Caco-2 (cell line): ENCODE measurements around the gene COL4A3. TPM values are rescaled to one million over a fixed set of nuclear protein-coding genes. Genes with fewer than 3 reads are reported as not detected.

ENCODE experiments used
- BruUV-seq: library from RNA; stranded (reverse); fragments of 400-500 nt; replicated peaks from 2 replicates; lab custom pipeline; 2021; lab: Mats Ljungman, UMichigan
- CTCF ChIA-PET: fragments of 300-600 bp; sonication (Branson Sonifier 250); formaldehyde crosslinking; loops from one replicate; lab custom pipeline; 2022; ENCODE audit warnings: antibody characterized with exemption; lab: Charles Lee
- POLR2A ChIA-PET: fragments of 300-600 bp; sonication (Branson Sonifier 250); formaldehyde crosslinking; loops from one replicate; lab custom pipeline; 2022; ENCODE audit warnings: antibody characterized with exemption; lab: Charles Lee
- DNase-seq, 2 experiments: peaks; one replicate each; pipeline versions ENCODE4 v3.0.0 to v3.0.0-alpha.2; 2020 to 2022
- H3K27me3 ChIP-seq: replicated peaks from 2 replicates; pipeline ENCODE4 v1.6.0; 2011; ENCODE audit warnings: low read length; ENCODE audit not compliant: control insufficient read depth, insufficient read depth
- H3K36me3 ChIP-seq: 2 replicates; pipeline ENCODE4 v1.5.1; 2011; ENCODE audit warnings: low read length; ENCODE audit not compliant: control insufficient read depth, insufficient read depth
- H3K4me1 ChIP-seq: fragments of 250-450 bp; sonication (Bioruptor Pico); 2 replicates; pipeline ENCODE4 v1.5.1; 2020; ENCODE audit warnings: mild to moderate bottlenecking
- H3K4me3 ChIP-seq: 2 replicates; pipeline ENCODE4 v1.5.1; 2011; ENCODE audit warnings: low read depth, mild to moderate bottlenecking, control low read depth, low read length
- H3K9me3 ChIP-seq: fragments of 250-450 bp; sonication (Bioruptor Pico); 2 replicates; pipeline ENCODE4 v1.5.1; 2020; ENCODE audit warnings: mild to moderate bottlenecking, moderate library complexity
- H3K27ac Mint-ChIP-seq: one replicate; pipeline ENCODE4 v1.8.0; 2022; ENCODE audit warnings: mixed read lengths; ENCODE audit not compliant: unreplicated experiment
- H3K27me3 Mint-ChIP-seq: one replicate; pipeline ENCODE4 v1.8.0; 2022; ENCODE audit warnings: mixed read lengths; ENCODE audit not compliant: insufficient read depth, unreplicated experiment
- H3K36me3 Mint-ChIP-seq: one replicate; pipeline ENCODE4 v1.8.0; 2022; ENCODE audit warnings: mild to moderate bottlenecking, mixed read lengths; ENCODE audit not compliant: insufficient read depth, unreplicated experiment
- H3K4me1 Mint-ChIP-seq: one replicate; pipeline ENCODE4 v1.8.0; 2022; ENCODE audit warnings: low read depth, mixed read lengths; ENCODE audit not compliant: unreplicated experiment
- H3K4me3 Mint-ChIP-seq: one replicate; pipeline ENCODE4 v1.8.0; 2022; ENCODE audit warnings: mild to moderate bottlenecking, moderate library complexity, mixed read lengths; ENCODE audit not compliant: unreplicated experiment
- H3K9me3 Mint-ChIP-seq: one replicate; pipeline ENCODE4 v1.8.0; 2022; ENCODE audit warnings: mixed read lengths; ENCODE audit not compliant: unreplicated experiment
- CTCF ChIP-seq, 2 experiments: fragments of 200-600 bp in 1 of 2; IDR thresholded peaks; 1 replicate in 1 of 2; 2 replicates in 1 of 2; pipeline versions ENCODE4 v1.5.1 to v1.8.0; 2011 to 2022; ENCODE audit warnings: antibody characterized with exemption in 1 of 2, control low read depth in 1 of 2, inconsistent platforms in 1 of 2, low read depth in 1 of 2, low read length in 1 of 2, mild to moderate bottlenecking in 1 of 2, moderate library complexity in 1 of 2; ENCODE audit not compliant: insufficient read depth in 1 of 2, severe bottlenecking in 1 of 2, unreplicated experiment in 1 of 2
- intact Hi-C: fragments of 100-400 bp; cut with micrococcal nuclease; formaldehyde crosslinking; loops from one replicate; pipeline ENCODE4 v1.10.0; 2022; ENCODE audit not compliant: unreplicated experiment
- total RNA-seq: library from RNA; stranded (reverse); gene quantifications from 2 replicates; pipeline ENCODE4 v1.2.3, GENCODE V29; 2022

Gene COL4A3
- total RNA-seq, 1 experiment from 2014 or later = 4.2 TPM

- H3K27me3 Mint-ChIP-seq = no peaks in the 10 kb centered on the region
- no peaks in the 10 kb centered on the region for H3K9me3 Mint-ChIP-seq
- H3K4me1 Mint-ChIP-seq = no peaks in the 10 kb centered on the region
- H3K4me3 Mint-ChIP-seq = no peak overlapping the region
- H3K27me3 ChIP-seq = no peaks in the 10 kb centered on the region
- no peak for DNase-seq
- H3K36me3 ChIP-seq = no peaks in the 10 kb centered on the region
- H3K4me3 ChIP-seq = no peak overlapping the region
- 0 out of 2 replicates have a peak, but pooled peaks cover 3% of the 10 kb centered on the region for H3K9me3 ChIP-seq
- intact Hi-C loops = no loop called here
- POLR2A ChIA-PET = no interaction called here
- H3K27ac Mint-ChIP-seq = no peak overlapping the region
- CTCF ChIA-PET = no interaction called here
- H3K36me3 Mint-ChIP-seq = peaks cover 4% of the 10 kb centered on the region
- TF ChIP-seq CTCF (IDR thresholded peaks at IDR 0.05; ENCODE audit: insufficient read depth in 1 of 2, low read depth in 1 of 2, low read length in 1 of 2, severe bottlenecking in 1 of 2, unreplicated experiment in 1 of 2) = no peak
- BruUV-seq = no TSS peak
- H3K4me1 ChIP-seq = no peaks in the 10 kb centered on the region
Observed at GRCh38 chr2:227147023-227147422, 17.4 kb upstream of the COL4A3 start.

DNA sequence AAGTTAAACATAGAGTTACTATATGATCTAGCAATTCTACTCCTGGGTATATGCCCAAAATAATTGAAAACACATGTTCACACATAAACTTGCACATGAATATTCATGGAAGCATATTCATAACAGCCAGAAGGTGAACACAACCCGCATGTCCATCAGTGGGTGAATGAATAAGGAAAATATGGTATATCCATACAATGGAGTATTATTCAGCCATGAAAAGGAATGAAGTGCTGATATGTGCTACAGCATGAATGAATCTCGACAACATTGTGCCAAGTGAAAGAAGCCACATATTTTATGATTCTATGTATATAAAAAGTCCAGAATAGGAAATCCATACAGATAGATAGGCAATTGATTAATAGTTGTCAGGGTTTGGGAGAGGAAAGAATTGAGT lies 16.3 kb upstream of the COL4A3 start:
- no peaks in the 10 kb centered on the region for H3K9me3 Mint-ChIP-seq
- no peaks in the 10 kb centered on the region for H3K27me3 ChIP-seq
- no TSS peak for BruUV-seq
- no peak for TF ChIP-seq CTCF (IDR thresholded peaks at IDR 0.05; ENCODE audit: insufficient read depth in 1 of 2, low read depth in 1 of 2, low read length in 1 of 2, severe bottlenecking in 1 of 2, unreplicated experiment in 1 of 2)
- no peak overlapping the region for H3K27ac Mint-ChIP-seq
- ChIA-PET POLR2A (no interaction called here), CTCF (no interaction called here)
- no peak for DNase-seq
- no peaks in the 10 kb centered on the region for H3K4me1 Mint-ChIP-seq
- intact Hi-C loops = no loop called here
- no peaks in the 10 kb centered on the region for H3K4me1 ChIP-seq
- H3K9me3 ChIP-seq = 0 out of 2 replicates have a peak, but pooled peaks cover 3% of the 10 kb centered on the region
- H3K27me3 Mint-ChIP-seq = no peaks in the 10 kb centered on the region
- H3K36me3 Mint-ChIP-seq = peaks cover 4% of the 10 kb centered on the region
- H3K4me3 Mint-ChIP-seq = no peak overlapping the region
- no peak overlapping the region for H3K4me3 ChIP-seq
- no peaks in the 10 kb centered on the region for H3K36me3 ChIP-seq

GRCh38 chr2:227150222-227150936 lies 14.0 kb upstream of the COL4A3 start:
- Mint-ChIP-seq H3K4me1 (peaks cover 17% of the 10 kb centered on the region), H3K4me3 (no peak overlapping the region), H3K36me3 (peaks cover 3% of the 10 kb centered on the region), H3K9me3 (no peaks in the 10 kb centered on the region), H3K27ac (no peak overlapping the region), H3K27me3 (no peaks in the 10 kb centered on the region)
- no peaks in the 10 kb centered on the region for H3K27me3 ChIP-seq
- H3K36me3 ChIP-seq = no peaks in the 10 kb centered on the region
- ChIA-PET POLR2A (no interaction called here), CTCF (no interaction called here)
- no peak for TF ChIP-seq CTCF (IDR thresholded peaks at IDR 0.05; ENCODE audit: insufficient read depth in 1 of 2, low read depth in 1 of 2, low read length in 1 of 2, severe bottlenecking in 1 of 2, unreplicated experiment in 1 of 2)
- no peak overlapping the region for H3K4me3 ChIP-seq
- 0 out of 2 replicates have a peak, but pooled peaks cover 3% of the 10 kb centered on the region for H3K9me3 ChIP-seq
- no peak for DNase-seq
- intact Hi-C loops = no loop called here
- peaks cover 7% of the 10 kb centered on the region; the same call in 1 of the 2 replicates for H3K4me1 ChIP-seq
- no TSS peak for BruUV-seq
